Vagina (tissue), 2 donors: ENCODE data around the gene CDK14.

ENCODE experiments used
- POLR2A ChIP-seq, 2 donors: fragments of 450-650 bp; IDR thresholded peaks; one replicate each; pipeline ENCODE4 v1.6.1; 2017; ENCODE audit warnings: antibody characterized with exemption in 2 of 2, mild to moderate bottlenecking in 2 of 2, moderate library complexity in 2 of 2
- POLR2AphosphoS5 ChIP-seq, 2 donors: sonication (generic); formaldehyde crosslinking; IDR thresholded peaks; one replicate each; pipeline ENCODE4 v1.9.0; 2017; ENCODE audit warnings: antibody characterized with exemption in 2 of 2, mild to moderate bottlenecking in 2 of 2, low read depth in 1 of 2; ENCODE audit not compliant: insufficient read depth in 1 of 2
- TF ChIP-seq, protein P1 (sequence below), 3 experiments: fragments of 450-650 bp in 2 of 3; fragments of 200-600 bp in 1 of 3; sonication (generic) in 1 of 3; IDR thresholded peaks; one replicate each; pipeline ENCODE4 v1.5.1; 2017 to 2019; ENCODE audit warnings: antibody characterized with exemption in 3 of 3, mild to moderate bottlenecking in 2 of 3, moderate library complexity in 2 of 3

GRCh38 chr7:90760892-90761291 lies 164.8 kb downstream of the CDK14 start:
- TF ChIP-seq, protein P1, sequence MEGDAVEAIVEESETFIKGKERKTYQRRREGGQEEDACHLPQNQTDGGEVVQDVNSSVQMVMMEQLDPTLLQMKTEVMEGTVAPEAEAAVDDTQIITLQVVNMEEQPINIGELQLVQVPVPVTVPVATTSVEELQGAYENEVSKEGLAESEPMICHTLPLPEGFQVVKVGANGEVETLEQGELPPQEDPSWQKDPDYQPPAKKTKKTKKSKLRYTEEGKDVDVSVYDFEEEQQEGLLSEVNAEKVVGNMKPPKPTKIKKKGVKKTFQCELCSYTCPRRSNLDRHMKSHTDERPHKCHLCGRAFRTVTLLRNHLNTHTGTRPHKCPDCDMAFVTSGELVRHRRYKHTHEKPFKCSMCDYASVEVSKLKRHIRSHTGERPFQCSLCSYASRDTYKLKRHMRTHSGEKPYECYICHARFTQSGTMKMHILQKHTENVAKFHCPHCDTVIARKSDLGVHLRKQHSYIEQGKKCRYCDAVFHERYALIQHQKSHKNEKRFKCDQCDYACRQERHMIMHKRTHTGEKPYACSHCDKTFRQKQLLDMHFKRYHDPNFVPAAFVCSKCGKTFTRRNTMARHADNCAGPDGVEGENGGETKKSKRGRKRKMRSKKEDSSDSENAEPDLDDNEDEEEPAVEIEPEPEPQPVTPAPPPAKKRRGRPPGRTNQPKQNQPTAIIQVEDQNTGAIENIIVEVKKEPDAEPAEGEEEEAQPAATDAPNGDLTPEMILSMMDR (IDR thresholded peaks at IDR 0.05) = no peak
- TF ChIP-seq POLR2AphosphoS5 (IDR thresholded peaks at IDR 0.05; ENCODE audit: insufficient read depth in 1 of 2, low read depth in 1 of 2) = no peak
- TF ChIP-seq POLR2A (IDR thresholded peaks at IDR 0.05) = no peak
